GM19328 (cell line): Measurements from ENCODE around the gene MRPL20.
"Not testable (repeated sequence)": the region's sequence is repeated elsewhere in the genome, so short reads cannot be mapped to it uniquely, and the experiment has no call there.

Experiments
- ATAC-seq: cut with Tn5 transposase; IDR thresholded peaks from one replicate; pipeline ENCODE4 v1.9.1; 2021; ENCODE audit warnings: mild to moderate bottlenecking, moderate library complexity; ENCODE audit not compliant: unreplicated experiment

MRPL20 gene

GRCh38 chr1:1390675-1391074 lies 16.4 kb downstream of the MRPL20 start:
- ATAC-seq = no peak

- no peak for ATAC-seq
Observed at GRCh38 chr1:1388078-1388472, 19.0 kb downstream of the MRPL20 start.

- ATAC-seq = no peak
Observed at GRCh38 chr1:1387098-1388077, 19.7 kb downstream of the MRPL20 start.

GRCh38 chr1:1385931-1386330 lies 21.2 kb downstream of the MRPL20 start:
- ATAC-seq = no peak

GRCh38 chr1:1385339-1385738 lies 21.8 kb downstream of the MRPL20 start:
- not testable (repeated sequence) for ATAC-seq

GRCh38 chr1:1381294-1381693 lies 25.8 kb downstream of the MRPL20 start:
- no peak for ATAC-seq

- ATAC-seq = no peak
Observed at GRCh38 chr1:1380860-1381259, 26.2 kb downstream of the MRPL20 start.

- ATAC-seq = no peak
Observed at GRCh38 chr1:1377540-1378205, 29.4 kb downstream of the MRPL20 start.

GRCh38 chr1:1376551-1377226 lies 30.4 kb downstream of the MRPL20 start:
- ATAC-seq = no peak

- peak; percentile 87 for ATAC-seq
Observed at GRCh38 chr1:1374929-1375662, 32.0 kb downstream of the MRPL20 start, which contains the start of gene AURKAIP1. AURKAIP1 (minus strand) TSS chr1:1375207; CDS start chr1:1374756, 451 bp downstream.

GRCh38 chr1:1374589-1374928 lies 32.5 kb downstream of the MRPL20 start:
- ATAC-seq = peak; percentile 1

- no peak for ATAC-seq
Observed at GRCh38 chr1:1373815-1374588, 33.1 kb downstream of the MRPL20 start.

- no peak for ATAC-seq
Observed at GRCh38 chr1:1373051-1373814, 33.9 kb downstream of the MRPL20 start.

GRCh38 chr1:1371746-1372711 lies 35.1 kb downstream of the MRPL20 start:
- no peak for ATAC-seq

- ATAC-seq = no peak
Observed at GRCh38 chr1:1371364-1371745, 35.7 kb downstream of the MRPL20 start.

GRCh38 chr1:1370771-1371300 lies 36.3 kb downstream of the MRPL20 start:
- ATAC-seq = no peak

GRCh38 chr1:1370094-1370493 lies 37.0 kb downstream of the MRPL20 start:
- ATAC-seq = not testable (repeated sequence)

- no peak for ATAC-seq
Observed at GRCh38 chr1:1367315-1367714, 39.8 kb downstream of the MRPL20 start.
